ENCODE results near the gene ZFAND6.

Gene ZFAND6

DNA sequence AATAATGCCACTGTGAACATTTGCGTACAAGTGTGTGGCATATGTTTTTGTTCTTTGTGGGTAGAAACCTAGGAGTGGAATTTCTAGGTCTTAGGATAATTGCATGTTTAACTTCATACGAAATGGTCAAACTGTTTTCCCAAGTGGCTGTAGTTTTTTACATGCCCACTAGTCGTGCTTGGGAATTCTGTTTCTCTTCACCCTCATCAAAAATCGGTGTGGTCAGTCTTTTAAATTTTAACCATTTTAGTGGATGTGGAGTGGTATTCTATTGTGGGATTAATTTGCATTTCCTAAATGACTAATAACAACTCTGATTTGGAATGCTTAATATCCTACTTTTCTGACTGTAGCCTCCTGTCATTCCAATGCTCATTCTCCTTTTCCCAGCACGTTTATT, 27.6 kb downstream of the ZFAND6 start:
- WGBS (ENCODE audit: extremely low coverage, insufficient coverage, insufficient read length): no CpG with 5 or more reads among the region's 5 CpGs
- Histone ChIP-seq H4K91ac (ENCODE audit: low read depth, low read length) (no peak overlapping the region), H2AFZ (ENCODE audit: insufficient read depth, low read length, poor library complexity) (no peak overlapping the region), H2AK5ac (ENCODE audit: low read length) (no peak overlapping the region), H3K4ac (ENCODE audit: low read depth, low read length) (no peak overlapping the region), H3K4me3 (ENCODE audit: low read depth, low read length) (no peak overlapping the region), H3K4me1 (ENCODE audit: control insufficient read depth in 1 of 2, insufficient read depth in 2 of 2, low read length in 2 of 2) (no peaks in the 10 kb centered on the region), H3K9ac (ENCODE audit: low read length) (no peak overlapping the region), H3K27ac (ENCODE audit: low read depth, low read length) (no peak overlapping the region), H3K9me3 (ENCODE audit: insufficient read depth, low read depth, low read length) (no peaks in the 10 kb centered on the region), H3K4me2 (ENCODE audit: low read length) (no peak overlapping the region), H3K36me3 (ENCODE audit: control insufficient read depth in 1 of 2, insufficient read depth in 2 of 2, low read length in 2 of 2) (no peaks in the 10 kb centered on the region), H4K12ac (ENCODE audit: low read depth, low read length) (no peak overlapping the region), H2BK12ac (ENCODE audit: low read length) (no peak overlapping the region), H3K23ac (ENCODE audit: low read length) (no peak overlapping the region), H3K79me1 (ENCODE audit: low read length) (no peaks in the 10 kb centered on the region), H3K27me3 (ENCODE audit: insufficient read depth, low read length) (no peaks in the 10 kb centered on the region), H3K14ac (ENCODE audit: low read length) (no peak overlapping the region), H3K79me2 (ENCODE audit: control insufficient read depth, insufficient read depth, low read length, poor library complexity) (no peaks in the 10 kb centered on the region), H2BK120ac (ENCODE audit: insufficient read depth, low read length, poor library complexity) (no peak overlapping the region), H2BK5ac (ENCODE audit: low read depth, low read length, poor library complexity) (no peak overlapping the region), H4K8ac (ENCODE audit: low read depth, low read length) (no peak overlapping the region), H3K18ac (ENCODE audit: low read length) (no peak overlapping the region)
- peak in 1 of 2 donors; percentile 24 for DNase-seq

DNA sequence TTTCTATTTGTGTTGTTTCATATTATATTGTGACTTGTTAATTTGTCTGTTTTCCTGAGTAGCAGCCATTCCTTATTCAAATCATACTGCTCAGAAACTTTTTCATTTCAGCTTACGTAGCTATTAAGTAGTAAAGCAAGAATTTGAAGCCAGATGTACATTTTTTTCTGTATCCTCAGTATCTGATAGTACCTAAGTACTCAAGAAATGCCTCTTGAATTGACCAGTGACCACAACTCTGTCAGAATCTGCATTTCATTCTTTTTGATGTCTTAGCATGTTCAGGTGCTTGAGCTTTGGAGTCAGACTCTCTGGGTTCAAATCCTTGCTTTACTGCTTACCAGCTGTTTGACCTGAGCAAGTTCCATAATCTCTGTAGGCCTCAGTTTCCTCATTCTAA, 30.6 kb downstream of the ZFAND6 start:
- H2AK5ac ChIP-seq (ENCODE audit: low read length): no peak overlapping the region
- H3K4me1 ChIP-seq (ENCODE audit: control insufficient read depth in 1 of 2, insufficient read depth in 2 of 2, low read length in 2 of 2): no peaks in the 10 kb centered on the region
- H3K79me2 ChIP-seq (ENCODE audit: control insufficient read depth, insufficient read depth, low read length, poor library complexity): no peaks in the 10 kb centered on the region
- no CpG with 5 or more reads among the region's 1 CpG for WGBS (ENCODE audit: extremely low coverage, insufficient coverage, insufficient read length)
- H3K23ac ChIP-seq (ENCODE audit: low read length): no peak overlapping the region
- no peak overlapping the region for H4K91ac ChIP-seq (ENCODE audit: low read depth, low read length)
- no peak overlapping the region for H2BK5ac ChIP-seq (ENCODE audit: low read depth, low read length, poor library complexity)
- no peaks in the 10 kb centered on the region for H3K27me3 ChIP-seq (ENCODE audit: insufficient read depth, low read length)
- H4K8ac ChIP-seq (ENCODE audit: low read depth, low read length): no peak overlapping the region
- no peak overlapping the region for H3K4me2 ChIP-seq (ENCODE audit: low read length)
- H2BK12ac ChIP-seq (ENCODE audit: low read length): no peak overlapping the region
- no peak overlapping the region for H3K4me3 ChIP-seq (ENCODE audit: low read depth, low read length)
- DNase-seq: no peak
- H2AFZ ChIP-seq (ENCODE audit: insufficient read depth, low read length, poor library complexity): no peak overlapping the region
- no peak overlapping the region for H3K4ac ChIP-seq (ENCODE audit: low read depth, low read length)
- no peak overlapping the region for H3K9ac ChIP-seq (ENCODE audit: low read length)
- H3K79me1 ChIP-seq (ENCODE audit: low read length): no peaks in the 10 kb centered on the region
- no peaks in the 10 kb centered on the region for H3K9me3 ChIP-seq (ENCODE audit: insufficient read depth, low read depth, low read length)
- no peak overlapping the region for H3K18ac ChIP-seq (ENCODE audit: low read length)
- H2BK120ac ChIP-seq (ENCODE audit: insufficient read depth, low read length, poor library complexity): no peak overlapping the region
- H3K14ac ChIP-seq (ENCODE audit: low read length): no peak overlapping the region
- no peak overlapping the region for H4K12ac ChIP-seq (ENCODE audit: low read depth, low read length)
- no peaks in the 10 kb centered on the region for H3K36me3 ChIP-seq (ENCODE audit: control insufficient read depth in 1 of 2, insufficient read depth in 2 of 2, low read length in 2 of 2)
- H3K27ac ChIP-seq (ENCODE audit: low read depth, low read length): no peak overlapping the region

DNA sequence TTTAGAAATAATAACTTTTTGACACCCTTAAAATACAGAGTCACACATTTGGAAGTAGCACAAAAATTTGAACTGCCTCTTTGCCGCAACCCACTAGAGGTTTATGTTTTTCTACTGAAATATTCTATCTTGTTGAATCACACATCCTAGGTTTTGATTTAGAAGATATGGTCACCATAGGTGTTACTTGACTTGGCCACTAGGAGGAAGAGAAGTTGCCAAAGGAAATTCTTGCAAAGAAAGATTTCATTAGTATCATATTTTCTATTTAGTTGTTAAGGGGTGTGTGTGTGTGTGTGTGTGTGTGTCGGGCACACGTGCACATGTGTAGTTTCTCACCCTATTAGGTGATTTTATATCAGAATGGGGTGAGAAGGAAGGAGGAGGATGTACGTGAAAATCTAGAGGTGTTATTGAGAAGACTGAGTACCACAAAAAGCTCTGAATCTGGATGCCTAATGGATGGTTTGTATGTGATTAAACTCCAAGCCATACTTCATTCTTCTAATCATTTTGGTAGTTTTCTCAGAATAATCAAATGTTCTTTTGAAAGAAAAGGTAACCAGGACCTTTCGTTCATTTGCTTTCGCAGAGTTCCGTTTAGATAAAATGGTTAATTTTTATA, 31.5 kb downstream of the ZFAND6 start:
- Histone ChIP-seq H4K12ac (ENCODE audit: low read depth, low read length) (no peak overlapping the region), H3K4ac (ENCODE audit: low read depth, low read length) (no peak overlapping the region), H3K18ac (ENCODE audit: low read length) (no peak overlapping the region), H3K79me2 (ENCODE audit: control insufficient read depth, insufficient read depth, low read length, poor library complexity) (no peaks in the 10 kb centered on the region), H2BK120ac (ENCODE audit: insufficient read depth, low read length, poor library complexity) (no peak overlapping the region), H3K14ac (ENCODE audit: low read length) (no peak overlapping the region), H4K8ac (ENCODE audit: low read depth, low read length) (no peak overlapping the region), H2AK5ac (ENCODE audit: low read length) (no peak overlapping the region), H3K27ac (ENCODE audit: low read depth, low read length) (no peak overlapping the region), H3K36me3 (ENCODE audit: control insufficient read depth in 1 of 2, insufficient read depth in 2 of 2, low read length in 2 of 2) (no peaks in the 10 kb centered on the region), H3K9ac (ENCODE audit: low read length) (no peak overlapping the region), H2BK12ac (ENCODE audit: low read length) (no peak overlapping the region), H2AFZ (ENCODE audit: insufficient read depth, low read length, poor library complexity) (no peak overlapping the region), H3K4me1 (ENCODE audit: control insufficient read depth in 1 of 2, insufficient read depth in 2 of 2, low read length in 2 of 2) (no peaks in the 10 kb centered on the region), H3K23ac (ENCODE audit: low read length) (no peak overlapping the region), H2BK5ac (ENCODE audit: low read depth, low read length, poor library complexity) (no peak overlapping the region), H4K91ac (ENCODE audit: low read depth, low read length) (no peak overlapping the region), H3K27me3 (ENCODE audit: insufficient read depth, low read length) (no peaks in the 10 kb centered on the region), H3K9me3 (ENCODE audit: insufficient read depth, low read depth, low read length) (no peaks in the 10 kb centered on the region), H3K79me1 (ENCODE audit: low read length) (no peaks in the 10 kb centered on the region), H3K4me3 (ENCODE audit: low read depth, low read length) (no peak overlapping the region), H3K4me2 (ENCODE audit: low read length) (no peak overlapping the region)
- peak in 1 of 2 donors; percentile 34 for DNase-seq
- WGBS (ENCODE audit: extremely low coverage, insufficient coverage, insufficient read length): no CpG with 5 or more reads among the region's 7 CpGs

DNA sequence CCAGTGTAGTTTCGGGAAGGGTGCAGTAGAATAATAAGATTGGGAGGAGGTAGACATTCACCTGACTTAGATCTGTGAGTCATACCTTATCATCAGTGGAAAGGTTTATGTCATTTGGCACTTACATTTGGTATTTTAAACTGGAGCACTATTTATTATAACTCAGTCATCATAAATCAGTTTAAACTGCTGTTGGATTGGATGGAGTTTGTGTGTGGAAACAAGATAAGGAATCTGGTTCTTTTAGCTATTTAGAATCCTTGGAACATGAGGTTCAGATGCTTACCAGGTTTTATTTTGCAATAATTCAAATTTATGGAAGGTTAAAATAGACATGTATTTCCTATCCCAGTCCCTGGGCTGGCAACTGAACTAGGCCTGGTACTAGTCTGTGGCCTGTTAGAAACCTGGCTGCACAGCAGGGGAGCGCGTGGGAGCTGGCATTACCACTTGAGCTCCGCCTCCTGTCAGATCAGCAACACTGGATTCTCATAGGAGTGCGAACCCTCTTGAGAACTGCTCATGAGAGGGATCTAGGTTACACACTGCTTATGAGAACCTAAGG, 34.5 kb downstream of the ZFAND6 start:
- Histone ChIP-seq H3K18ac (ENCODE audit: low read length) (no peak overlapping the region), H3K36me3 (ENCODE audit: control insufficient read depth in 1 of 2, insufficient read depth in 2 of 2, low read length in 2 of 2) (no peaks in the 10 kb centered on the region), H3K4me1 (ENCODE audit: control insufficient read depth in 1 of 2, insufficient read depth in 2 of 2, low read length in 2 of 2) (no peaks in the 10 kb centered on the region), H4K12ac (ENCODE audit: low read depth, low read length) (no peak overlapping the region), H3K9me3 (ENCODE audit: insufficient read depth, low read depth, low read length) (no peaks in the 10 kb centered on the region), H3K4me2 (ENCODE audit: low read length) (no peak overlapping the region), H2AFZ (ENCODE audit: insufficient read depth, low read length, poor library complexity) (no peak overlapping the region), H3K27ac (ENCODE audit: low read depth, low read length) (no peak overlapping the region), H3K23ac (ENCODE audit: low read length) (no peak overlapping the region), H3K27me3 (ENCODE audit: insufficient read depth, low read length) (no peaks in the 10 kb centered on the region), H3K4ac (ENCODE audit: low read depth, low read length) (peak overlapping the region; percentile 4), H3K14ac (ENCODE audit: low read length) (no peak overlapping the region), H2BK5ac (ENCODE audit: low read depth, low read length, poor library complexity) (no peak overlapping the region), H3K79me2 (ENCODE audit: control insufficient read depth, insufficient read depth, low read length, poor library complexity) (no peaks in the 10 kb centered on the region), H2BK12ac (ENCODE audit: low read length) (no peak overlapping the region), H4K8ac (ENCODE audit: low read depth, low read length) (no peak overlapping the region), H2BK120ac (ENCODE audit: insufficient read depth, low read length, poor library complexity) (no peak overlapping the region), H3K4me3 (ENCODE audit: low read depth, low read length) (no peak overlapping the region), H4K91ac (ENCODE audit: low read depth, low read length) (no peak overlapping the region), H3K79me1 (ENCODE audit: low read length) (no peaks in the 10 kb centered on the region), H2AK5ac (ENCODE audit: low read length) (no peak overlapping the region), H3K9ac (ENCODE audit: low read length) (no peak overlapping the region)
- no peak for DNase-seq
- WGBS (ENCODE audit: extremely low coverage, insufficient coverage, insufficient read length): no CpG with 5 or more reads among the region's 5 CpGs
